Upper lobe of left lung (tissue), 6 donors: ENCODE measurements around the gene FOXS1. TPM values are rescaled to one million over a fixed set of nuclear protein-coding genes. Genes with fewer than 3 reads are reported as not detected.

Experiments used
- ATAC-seq, 2 donors: fragments of 200-7000 bp; cut with Tn5 transposase; one replicate each; pipeline ENCODE4 v1.9.1; 2022; ENCODE audit warnings: mild to moderate bottlenecking in 2 of 2, moderate library complexity in 2 of 2; ENCODE audit not compliant: low FRiP score in 2 of 2
- DNase-seq, 2 donors: peaks; one replicate each; pipeline ENCODE4 v3.0.0-alpha.2; 2019 to 2020
- H3K27ac ChIP-seq, 4 donors: fragments of 200-600 bp; sonication (generic); one replicate each; pipeline ENCODE4 v1.5.1; 2016 to 2019
- H3K27me3 ChIP-seq, 4 donors: fragments of 200-600 bp; sonication (generic); one replicate each; pipeline ENCODE4 v1.5.1; 2017 to 2019
- H3K36me3 ChIP-seq, 4 donors: fragments of 200-600 bp; sonication (generic); one replicate each; pipeline ENCODE4 v1.5.1; 2016 to 2019
- H3K4me1 ChIP-seq, 4 donors: fragments of 200-600 bp; sonication (generic); one replicate each; pipeline ENCODE4 v1.5.1; 2018 to 2019
- H3K4me3 ChIP-seq, 4 donors: fragments of 200-600 bp; sonication (generic); one replicate each; pipeline ENCODE4 v1.5.1; 2017 to 2019; ENCODE audit warnings: mild to moderate bottlenecking in 2 of 4, moderate library complexity in 1 of 4
- H3K9me3 ChIP-seq, 4 donors: fragments of 200-600 bp; sonication (generic); one replicate each; pipeline ENCODE4 v1.5.1; 2018 to 2019
- CTCF ChIP-seq, 6 experiments: fragments of 450-650 bp in 4 of 6; fragments of 200-600 bp in 2 of 6; sonication (generic) in 2 of 6; IDR thresholded peaks; one replicate each; pipeline ENCODE4 v1.5.1; 2016 to 2019; ENCODE audit warnings: antibody characterized with exemption in 6 of 6
- EP300 ChIP-seq, 4 donors: sonication (generic); formaldehyde crosslinking; IDR thresholded peaks; one replicate each; pipeline ENCODE4 v1.5.1; 2017; ENCODE audit warnings: antibody characterized with exemption in 4 of 4, control low read depth in 2 of 4
- POLR2A ChIP-seq, 4 donors: fragments of 450-650 bp; IDR thresholded peaks; one replicate each; pipeline ENCODE4 v1.5.1; 2016 to 2017; ENCODE audit warnings: antibody characterized with exemption in 4 of 4, mild to moderate bottlenecking in 2 of 4
- POLR2AphosphoS5 ChIP-seq, 2 donors: sonication (generic); formaldehyde crosslinking; IDR thresholded peaks; one replicate each; pipeline ENCODE4 v1.5.1; 2017; ENCODE audit warnings: antibody characterized with exemption in 2 of 2
- WGBS, 2 donors: methylation state at CpG; one replicate each; pipeline ENCODE4 v1.1.5; 2017 to 2018; 5-methylcytosine and 5-hydroxymethylcytosine counted together
- total RNA-seq, 6 donors: library from RNA; depleted of rRNA in 4 of 6; stranded (reverse); fragments of >200 nt in 4 of 6; gene quantifications; one replicate each; pipeline versions ENCODE4 v1.1.0 to v1.2.1, GENCODE V29; 2016 to 2021
- donor health status: DM: no; HTN: no; CAD: no; lungs with moderate emphysema.
- donor health status: DM: no; HTN: yes; CAD: no; lungs with severe emphysema.

Gene FOXS1
- total RNA-seq, 6 donors from 2014 or later: 0.91 to 1.7 (median 1.3) TPM; not detected in 3

GRCh38 chr20:31819083-31819784 lies 26.2 kb downstream of the FOXS1 start, which contains the start of gene MYLK2:
TSS of gene MYLK2 (plus strand) at chr20:31819356. CDS start at chr20:31819581, 225 bp downstream.
- 68 to 74% methylated on average over 15 to 16 of the region's 16 CpGs for WGBS, 2 donors
- no peak for ATAC-seq
- H3K4me3 ChIP-seq: no peak within 1 kb of the TSS
- DNase-seq: peak in 1 of 2 donors; percentile 45
- no peaks in the 10 kb centered on the region for H3K27me3 ChIP-seq
- H3K36me3 ChIP-seq: no peaks in the 10 kb centered on the region
- no peaks in the 10 kb centered on the region for H3K9me3 ChIP-seq
- H3K27ac ChIP-seq: no peak within 1 kb of the TSS
- TF ChIP-seq CTCF (IDR thresholded peaks at IDR 0.05): no peak
- TF ChIP-seq EP300 (IDR thresholded peaks at IDR 0.05): no peak
- no peak for TF ChIP-seq POLR2AphosphoS5 (IDR thresholded peaks at IDR 0.05)
- TF ChIP-seq POLR2A (IDR thresholded peaks at IDR 0.05): no peak
- peaks cover 9 to 24% (median 18%) of the 10 kb centered on the region in 4 donors for H3K4me1 ChIP-seq

GRCh38 chr20:31818376-31818908 lies 27.0 kb downstream of the FOXS1 start:
- H3K4me3 ChIP-seq: no peak overlapping the region
- no peak overlapping the region for H3K27ac ChIP-seq
- H3K27me3 ChIP-seq: no peaks in the 10 kb centered on the region
- H3K4me1 ChIP-seq: peaks cover 9 to 24% (median 18%) of the 10 kb centered on the region in 4 donors
- H3K36me3 ChIP-seq: no peaks in the 10 kb centered on the region
- ATAC-seq (no peak), DNase-seq (no peak)
- WGBS, 2 donors: 85 to 87% methylated on average over 8 of the region's 8 CpGs
- no peak for TF ChIP-seq POLR2AphosphoS5 (IDR thresholded peaks at IDR 0.05)
- no peak for TF ChIP-seq EP300 (IDR thresholded peaks at IDR 0.05)
- TF ChIP-seq CTCF (IDR thresholded peaks at IDR 0.05): no peak
- TF ChIP-seq POLR2A (IDR thresholded peaks at IDR 0.05): no peak
- H3K9me3 ChIP-seq: no peaks in the 10 kb centered on the region

DNA sequence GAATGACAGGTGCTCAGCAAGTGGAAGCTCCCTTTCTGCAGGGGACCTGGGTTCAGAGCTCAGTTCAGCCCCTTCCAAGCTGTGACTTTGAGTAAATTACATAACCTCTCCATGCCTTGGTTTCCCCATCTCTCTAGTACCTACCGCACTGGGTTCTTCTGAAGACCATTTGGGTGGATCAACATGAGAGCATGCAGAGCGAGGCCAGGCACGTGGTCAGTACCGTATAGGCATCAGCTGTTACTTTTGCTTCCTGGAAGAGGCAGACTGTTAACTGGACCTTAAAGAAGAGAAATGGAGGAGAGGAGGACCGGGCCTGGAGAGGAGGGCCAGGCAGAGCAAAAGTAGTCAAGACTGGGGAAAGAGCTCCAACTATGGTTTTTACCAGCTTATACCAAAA lies 27.9 kb downstream of the FOXS1 start:
- Histone ChIP-seq H3K4me1 (peaks cover 7 to 16% (median 12%) of the 10 kb centered on the region in 4 donors), H3K4me3 (no peak overlapping the region), H3K27ac (no peak overlapping the region), H3K27me3 (no peaks in the 10 kb centered on the region), H3K36me3 (no peaks in the 10 kb centered on the region), H3K9me3 (no peaks in the 10 kb centered on the region)
- no peak for TF ChIP-seq EP300 (IDR thresholded peaks at IDR 0.05)
- TF ChIP-seq POLR2A (IDR thresholded peaks at IDR 0.05): no peak
- no peak for TF ChIP-seq CTCF (IDR thresholded peaks at IDR 0.05)
- no peak for TF ChIP-seq POLR2AphosphoS5 (IDR thresholded peaks at IDR 0.05)
- DNase-seq (no peak), ATAC-seq (no peak)
- 82 to 93% methylated on average over 5 of the region's 5 CpGs for WGBS, 2 donors

DNA sequence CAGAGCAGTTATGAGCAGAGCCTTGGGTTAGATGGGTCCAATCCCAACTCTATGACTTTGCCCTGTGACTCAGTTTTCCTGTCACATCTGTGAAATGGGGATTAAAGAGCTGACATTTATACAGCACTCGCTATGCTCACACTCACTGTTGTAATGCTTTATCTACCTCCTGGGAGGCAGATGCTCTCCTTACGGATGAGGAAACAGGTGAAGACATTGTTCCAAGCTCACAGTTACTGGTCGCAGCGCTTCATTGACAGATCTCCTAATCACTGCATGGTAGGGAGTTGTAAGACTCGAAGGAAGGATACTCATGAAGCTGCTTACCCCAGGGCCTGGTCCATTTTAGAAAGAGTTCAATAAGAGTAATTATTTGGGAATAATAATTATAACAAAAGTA lies 29.2 kb downstream of the FOXS1 start:
- H3K4me1 ChIP-seq: peaks cover 4 to 12% (median 11%) of the 10 kb centered on the region in 4 donors
- ATAC-seq (no peak), DNase-seq (no peak)
- H3K27me3 ChIP-seq: no peaks in the 10 kb centered on the region
- peak overlapping the region in 1 of 4 donors; percentile 64 for H3K27ac ChIP-seq
- no peaks in the 10 kb centered on the region for H3K9me3 ChIP-seq
- TF ChIP-seq CTCF (IDR thresholded peaks at IDR 0.05): no peak
- TF ChIP-seq POLR2AphosphoS5 (IDR thresholded peaks at IDR 0.05): no peak
- no peak for TF ChIP-seq POLR2A (IDR thresholded peaks at IDR 0.05)
- TF ChIP-seq EP300 (IDR thresholded peaks at IDR 0.05): no peak
- WGBS, 2 donors: 97% methylated on average over 5 of the region's 5 CpGs
- no peaks in the 10 kb centered on the region for H3K36me3 ChIP-seq
- H3K4me3 ChIP-seq: no peak overlapping the region
